NB4 (cell line): ENCODE results near the gene TMEM176B.
"Not testable (repeated sequence)": the region's sequence is repeated elsewhere in the genome, so short reads cannot be mapped to it uniquely, and the experiment has no call there.

Experiments used
- CTCF ChIP-seq: IDR thresholded peaks from one replicate; pipeline ENCODE4 v1.5.1; 2012; ENCODE audit warnings: low read depth, low read length
- POLR2A ChIP-seq: IDR thresholded peaks from 2 replicates; pipeline ENCODE4 v1.6.1; 2011; ENCODE audit warnings: mild to moderate bottlenecking; ENCODE audit not compliant: insufficient read length; ENCODE audit errors: extremely low read depth

GRCh38 chr7:150807616-150808438, 7.7 kb upstream of the TMEM176B start:
- TF ChIP-seq CTCF, POLR2A: not testable (repeated sequence)
